Central memory CD4-positive, alpha-beta T cell (primary cell): ENCODE measurements around the gene DLGAP1.
A peak's percentile ranks its signal among the peaks of the same experiment; 100 is the strongest.
"Not testable (repeated sequence)": the region's sequence is repeated elsewhere in the genome, so short reads cannot be mapped to it uniquely, and the experiment has no call there.

Source experiments
- DNase-seq: peaks from one replicate; pipeline ENCODE4 v3.0.0; 2022

The DLGAP1 gene

DNA sequence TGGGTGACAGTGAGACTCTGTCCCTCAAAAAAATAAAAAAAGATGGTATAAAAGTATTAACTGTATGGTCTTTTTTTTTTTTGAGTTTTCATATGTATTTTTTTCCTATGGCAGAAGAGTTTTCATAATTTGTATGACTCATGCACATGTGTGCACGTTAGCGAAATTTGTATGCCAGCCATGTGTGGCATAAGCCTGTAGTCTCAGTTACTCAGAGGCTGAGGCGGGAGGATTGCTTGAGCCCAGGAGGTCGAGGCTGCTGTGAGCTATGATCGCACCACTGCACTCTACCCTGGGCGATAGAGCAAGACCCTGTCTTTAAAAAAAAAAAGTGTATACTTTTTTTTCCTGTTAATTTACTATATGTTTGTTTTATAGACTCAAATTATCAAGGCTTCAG lies 844.3 kb downstream of the DLGAP1 start:
- DNase-seq: no peak

DNA sequence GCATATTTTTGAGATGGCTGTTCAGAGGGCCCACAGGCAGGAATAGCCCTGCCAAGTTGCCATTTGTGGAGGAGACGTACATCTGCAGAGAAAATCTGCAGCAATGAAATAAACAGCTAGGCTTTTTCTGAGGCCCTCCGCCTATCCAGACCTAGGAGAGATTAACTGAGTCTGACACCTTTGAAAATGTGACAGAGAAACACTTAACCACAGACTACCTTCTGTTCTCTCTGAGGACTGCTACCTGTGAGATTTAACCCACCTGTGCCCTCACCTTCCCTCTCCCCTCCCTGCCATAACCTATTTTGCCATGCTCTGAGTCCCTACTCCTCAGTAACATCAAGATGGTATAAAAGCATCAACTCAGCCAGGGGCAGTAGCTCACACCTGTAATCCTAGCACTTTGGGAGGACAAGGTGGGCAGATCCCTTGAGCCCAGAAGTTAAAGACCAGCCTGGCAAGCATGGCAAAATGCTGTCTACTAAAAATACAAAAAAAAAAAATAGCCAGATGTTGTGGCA lies 844.9 kb downstream of the DLGAP1 start:
- DNase-seq: no peak

DNA sequence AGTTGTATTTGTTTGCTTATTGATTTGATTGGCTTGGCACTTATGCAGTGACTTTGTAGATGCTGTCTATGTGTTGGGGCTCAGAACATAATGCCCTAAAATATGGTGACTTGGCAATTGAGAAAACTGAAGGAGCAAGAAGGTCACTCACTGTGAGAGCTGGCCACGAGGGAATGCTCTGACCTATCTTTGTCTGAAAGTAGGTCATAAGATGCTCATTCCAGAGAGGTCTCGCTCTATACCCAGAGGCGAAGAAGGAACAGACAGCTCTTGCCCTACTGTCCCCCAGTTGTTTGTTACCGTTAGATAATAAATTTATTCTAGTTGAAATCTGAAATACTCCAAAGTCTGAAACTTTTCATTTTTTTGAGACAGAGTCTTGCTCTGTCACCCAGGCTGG lies 846.6 kb downstream of the DLGAP1 start:
- DNase-seq: no peak

DNA sequence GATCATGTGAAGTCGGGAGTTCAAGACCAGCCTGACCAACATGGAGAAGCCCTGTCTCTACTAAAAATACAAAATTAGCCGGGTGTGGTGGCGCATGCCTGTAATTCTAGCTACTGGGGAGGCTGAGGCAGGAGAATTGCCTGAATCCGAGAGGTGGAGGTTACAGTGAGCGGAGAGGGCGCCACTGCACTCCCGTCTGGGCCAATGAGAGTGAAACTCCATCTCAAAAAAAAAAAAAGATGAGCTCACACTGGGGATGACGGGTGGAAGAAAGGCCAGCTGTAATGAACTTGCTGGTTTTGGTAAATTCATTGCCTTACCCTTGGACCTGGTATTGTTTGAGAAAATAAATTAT lies 847.0 kb downstream of the DLGAP1 start:
- not testable (repeated sequence) for DNase-seq

DNA sequence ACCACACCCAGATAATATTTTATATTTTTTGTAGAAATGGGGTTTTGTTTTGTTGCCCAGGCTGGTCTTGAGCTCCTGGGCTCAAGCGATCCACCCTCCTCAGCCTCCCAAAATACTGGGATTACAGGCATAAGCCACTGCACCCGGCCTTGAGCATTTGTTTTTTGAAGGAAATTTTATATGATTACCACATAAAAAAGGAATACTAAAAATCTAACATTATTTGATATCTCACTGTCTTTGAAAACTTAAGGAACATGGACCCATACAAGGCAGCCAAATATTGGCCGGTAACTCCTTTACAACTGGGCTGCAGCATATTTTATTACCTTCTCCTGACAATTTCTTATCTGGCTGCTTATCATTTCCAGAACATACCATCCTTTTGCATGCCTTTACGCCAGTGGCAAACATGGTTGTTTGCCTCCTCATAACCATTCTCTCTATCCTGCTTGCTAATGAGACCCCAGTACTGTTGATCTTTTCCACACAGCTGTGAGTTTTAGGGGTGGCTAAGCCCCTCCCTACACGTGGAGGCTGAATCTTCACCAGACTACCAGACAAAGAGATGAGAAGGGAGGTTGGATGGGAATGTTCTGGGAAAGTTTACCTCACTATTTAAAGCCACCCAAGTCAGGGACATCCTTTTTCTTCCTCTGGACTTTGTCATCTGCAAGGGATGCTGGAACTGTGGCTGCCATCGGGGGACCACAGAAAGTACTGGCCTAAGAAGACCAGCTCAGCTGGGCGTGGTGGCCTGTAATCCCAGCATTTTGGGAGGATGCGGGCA lies 847.6 kb downstream of the DLGAP1 start:
- no peak for DNase-seq

DNA sequence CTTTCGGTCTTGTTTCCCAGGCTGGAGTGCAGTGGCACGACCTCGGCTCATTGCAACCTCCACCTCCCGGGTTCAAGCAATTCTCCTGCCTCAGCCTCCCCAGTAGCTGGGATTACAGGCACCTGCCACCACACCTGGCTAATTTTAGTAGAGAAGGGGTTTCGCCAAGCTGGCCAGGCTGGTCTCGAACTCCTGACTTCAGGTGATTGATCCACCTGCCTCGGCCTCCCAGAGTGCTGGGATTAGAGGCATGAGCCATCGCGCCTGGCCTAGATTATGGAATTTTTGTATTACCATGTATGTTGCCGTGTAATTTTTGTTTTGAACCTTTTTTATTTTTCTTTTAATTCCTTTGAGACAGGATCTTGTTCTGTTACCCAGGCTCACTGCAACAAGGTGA lies 848.2 kb downstream of the DLGAP1 start:
- not testable (repeated sequence) for DNase-seq

DNA sequence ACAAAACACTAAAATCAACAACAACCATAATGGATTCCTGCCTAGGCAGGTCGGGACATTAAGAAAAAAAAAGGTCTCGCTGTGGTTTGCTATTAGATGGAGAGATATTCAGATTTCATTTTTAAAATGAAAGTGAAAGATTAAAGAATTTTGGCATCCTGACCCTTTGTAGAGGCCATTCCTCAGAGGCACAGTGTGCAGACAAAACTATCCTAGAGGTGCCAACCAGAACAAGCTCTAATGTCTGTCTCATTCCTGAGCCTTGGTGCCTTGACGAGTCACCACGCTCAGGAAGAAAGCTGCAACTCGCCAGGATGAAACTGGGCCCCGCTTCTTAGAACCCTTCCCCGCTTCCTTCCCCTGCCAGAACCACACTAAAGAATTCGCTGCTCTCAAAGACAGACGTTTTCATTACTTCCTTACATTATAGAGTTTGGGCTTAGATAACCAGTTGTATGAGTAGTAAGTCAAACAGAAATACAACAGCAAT lies 849.1 kb downstream of the DLGAP1 start:
- peak; percentile 62 for DNase-seq

DNA sequence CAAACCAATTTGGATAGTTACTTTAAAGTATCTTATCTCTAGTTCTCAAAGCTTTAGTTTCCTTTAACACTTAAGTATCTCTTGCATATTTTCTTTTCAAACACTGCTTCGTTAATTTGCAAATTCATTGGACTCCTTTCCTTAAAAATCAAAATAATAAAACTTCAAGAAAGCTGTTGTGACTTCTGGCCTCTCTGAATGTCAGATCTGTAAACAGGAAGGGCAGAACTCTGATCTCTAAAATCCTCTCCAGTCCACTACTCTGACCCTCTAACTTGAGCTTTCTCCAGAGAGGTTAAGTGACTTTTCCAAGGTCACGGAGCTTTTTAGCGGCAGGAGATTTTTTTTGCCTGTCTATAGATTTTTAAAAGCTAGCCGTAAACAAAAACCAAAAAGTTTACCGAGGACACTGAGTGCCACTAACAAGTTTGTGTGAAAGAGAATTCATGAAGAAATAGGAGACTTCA lies 849.6 kb downstream of the DLGAP1 start:
- no peak for DNase-seq

DNA sequence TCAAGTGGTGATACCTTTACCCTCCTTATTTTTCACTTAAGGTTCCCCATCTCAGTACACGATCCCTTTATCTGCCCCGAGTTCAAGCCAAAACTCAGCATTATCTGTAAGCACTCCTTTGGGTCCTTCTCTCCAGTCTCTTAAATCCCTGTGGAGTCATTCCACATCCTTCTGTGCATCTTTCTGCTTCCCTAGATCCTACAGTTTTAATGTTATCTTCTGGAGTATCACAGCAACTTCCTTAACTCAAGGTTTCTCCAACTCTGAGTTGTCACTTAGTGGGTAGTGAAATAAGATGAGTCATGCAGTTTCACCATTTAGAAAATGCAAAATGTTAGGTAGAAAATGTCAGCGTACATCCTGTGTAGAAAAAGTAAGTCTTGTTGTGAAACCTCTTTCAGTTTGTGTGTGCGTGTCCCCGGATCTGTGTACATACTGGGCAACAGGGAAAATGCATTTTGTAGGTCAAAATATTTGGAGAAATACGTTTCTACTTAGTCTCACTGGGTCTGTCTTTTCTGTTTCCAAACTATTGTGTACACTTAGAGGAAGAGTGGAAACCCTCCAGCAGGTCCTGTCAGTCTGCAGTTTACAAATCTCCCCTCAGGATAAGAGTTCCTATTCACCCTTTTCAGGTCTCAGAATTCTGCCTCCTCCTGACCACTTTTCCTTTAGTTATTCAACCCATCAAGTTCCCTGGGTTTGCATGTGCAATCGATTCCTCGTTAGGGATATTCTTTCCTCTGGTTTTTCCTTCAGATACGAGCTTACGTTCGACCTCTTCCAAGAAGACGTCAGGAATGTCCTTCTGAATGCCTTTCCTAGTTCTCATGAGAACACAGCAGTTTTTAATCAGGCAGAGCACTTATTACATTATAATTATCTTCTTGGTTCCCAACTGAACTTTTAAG lies 850.4 kb downstream of the DLGAP1 start:
- peak; percentile 52 for DNase-seq

DNA sequence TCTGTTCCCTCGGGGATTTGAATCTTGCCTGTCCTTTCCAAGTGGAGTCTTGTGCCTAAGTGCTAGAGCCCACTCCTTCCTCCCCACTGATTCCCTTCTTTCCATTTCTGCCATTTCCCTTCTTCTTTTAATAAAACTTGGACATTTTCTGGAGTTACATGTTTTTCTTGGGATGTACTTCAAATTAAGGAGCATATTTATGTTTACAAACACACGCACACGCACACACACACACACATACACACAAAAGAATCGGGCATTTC lies 850.9 kb downstream of the DLGAP1 start:
- DNase-seq: no peak

DNA sequence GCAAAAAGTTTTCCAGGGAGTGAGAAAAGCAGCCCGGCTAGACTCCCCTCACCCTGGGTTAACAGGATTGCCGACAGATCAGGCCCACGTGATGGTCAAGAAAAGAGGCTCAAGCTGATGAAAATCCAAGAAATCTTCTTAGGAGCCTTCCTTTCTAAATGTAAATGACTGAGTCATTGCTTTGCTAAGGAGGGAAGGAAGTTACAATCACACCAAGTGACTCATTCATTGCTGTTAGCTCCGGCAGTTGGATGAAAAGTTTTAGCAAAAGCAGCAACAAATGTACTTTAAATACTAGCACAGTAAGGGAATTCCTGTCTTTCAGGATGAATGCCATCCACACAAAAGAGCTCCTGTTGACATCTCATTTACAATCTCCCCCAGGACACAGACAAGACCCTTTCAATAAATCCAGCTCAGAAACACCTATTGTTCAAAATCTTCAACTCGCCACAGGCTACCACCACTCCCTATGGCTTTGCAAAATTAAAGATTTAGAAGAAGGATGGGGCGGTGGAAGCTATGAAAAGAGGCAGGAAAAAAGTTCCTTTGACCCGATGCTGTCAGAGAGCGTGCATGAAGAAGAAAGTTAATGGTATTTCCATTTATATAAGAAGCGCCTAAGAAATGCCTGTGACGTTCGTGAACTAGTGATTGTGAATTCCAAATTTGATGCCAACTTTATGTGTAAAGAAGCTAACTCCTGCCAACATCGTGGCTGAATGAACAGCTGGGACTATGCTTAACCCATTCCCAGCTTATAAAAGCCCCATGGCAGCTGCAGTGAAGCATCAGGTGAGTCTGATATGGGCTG lies 851.5 kb downstream of the DLGAP1 start:
- DNase-seq: no peak

DNA sequence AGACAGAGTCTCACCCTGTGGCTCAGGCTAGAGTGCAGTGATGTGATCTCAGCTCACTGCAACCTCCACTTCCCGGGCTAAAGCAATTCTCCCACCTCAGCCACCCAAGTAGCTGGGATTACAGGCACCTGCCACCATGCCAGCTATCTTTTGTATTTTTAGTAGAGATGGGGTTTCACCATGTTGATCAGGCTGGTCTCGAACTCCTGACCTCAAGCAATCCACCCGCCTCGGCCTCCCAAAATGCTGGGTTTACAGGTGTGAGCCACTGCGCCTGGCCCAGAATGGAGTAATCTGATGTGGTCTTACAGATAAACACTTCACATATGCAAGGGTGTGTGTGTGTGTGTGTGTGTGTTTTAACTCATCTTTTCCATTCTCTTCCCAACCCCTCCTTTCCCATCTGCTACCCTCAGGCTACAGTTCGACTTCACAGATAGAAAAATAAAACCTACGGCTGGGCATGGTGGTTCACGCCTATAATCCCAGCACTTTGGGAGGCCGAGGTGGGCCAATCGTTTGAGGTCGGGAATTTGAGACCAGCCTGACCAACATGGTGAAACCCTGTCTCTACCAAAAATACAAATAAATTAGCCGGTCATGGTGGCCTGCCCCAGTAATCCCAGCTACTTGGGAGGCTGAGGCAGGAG lies 853.9 kb downstream of the DLGAP1 start:
- not testable (repeated sequence) for DNase-seq

DNA sequence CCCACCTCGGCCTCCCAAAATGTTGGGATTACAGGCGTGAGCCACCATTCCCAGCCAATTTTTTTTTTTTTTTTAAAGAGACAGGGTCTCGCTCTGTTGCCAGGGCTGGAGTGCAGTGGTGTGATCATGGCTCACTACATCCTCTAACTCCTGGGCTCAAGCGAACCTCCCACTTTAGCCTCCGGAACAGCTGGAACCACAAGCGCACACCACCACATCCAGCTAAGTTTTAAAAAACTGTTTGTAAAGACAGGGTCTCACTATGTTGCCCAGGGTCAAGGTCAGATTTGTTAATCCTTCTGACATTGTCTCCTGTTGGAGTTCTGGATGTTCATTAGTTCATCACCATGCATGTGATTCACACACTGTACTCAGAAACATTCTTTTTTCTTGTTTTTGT lies 855.2 kb downstream of the DLGAP1 start:
- DNase-seq: no peak

DNA sequence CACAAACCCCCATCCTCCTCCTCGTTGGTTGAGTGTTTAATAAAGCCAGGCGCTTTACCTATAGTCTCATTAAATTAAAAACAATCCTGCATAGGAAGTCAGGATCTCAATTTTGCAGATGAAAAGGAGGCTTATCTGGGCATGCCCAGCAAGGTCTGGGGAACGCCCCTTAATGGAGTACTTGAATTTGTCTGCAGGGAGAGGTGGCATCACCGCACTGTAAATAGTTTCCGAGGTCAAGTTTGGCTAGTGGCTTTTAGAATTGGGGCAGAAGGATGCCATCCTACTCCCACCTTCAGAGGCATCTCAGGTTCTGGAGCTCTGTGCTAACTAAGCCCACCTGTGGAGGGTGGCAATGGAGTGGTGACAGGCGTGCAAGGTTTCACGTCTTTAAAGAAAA lies 855.9 kb downstream of the DLGAP1 start:
- no peak for DNase-seq

DNA sequence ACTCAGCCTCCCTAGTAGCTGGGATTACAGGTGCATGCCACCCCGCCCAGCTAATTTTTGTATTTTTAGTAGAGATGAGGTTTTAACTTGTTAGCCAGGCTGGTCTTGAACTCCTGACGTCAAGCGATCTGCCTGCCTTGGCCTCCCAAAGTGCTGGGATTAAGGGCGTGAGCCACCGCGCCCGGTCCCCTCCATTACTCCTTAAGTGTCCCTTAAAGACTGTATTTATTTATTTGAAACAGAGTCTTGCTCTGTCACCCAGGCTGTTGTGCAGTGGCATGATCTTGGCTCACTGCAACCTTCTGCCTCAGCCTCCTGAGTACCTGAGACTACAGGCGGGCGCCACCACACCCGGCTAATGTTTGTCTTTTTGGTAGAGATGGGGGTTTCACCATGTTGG lies 856.5 kb downstream of the DLGAP1 start:
- no peak for DNase-seq

DNA sequence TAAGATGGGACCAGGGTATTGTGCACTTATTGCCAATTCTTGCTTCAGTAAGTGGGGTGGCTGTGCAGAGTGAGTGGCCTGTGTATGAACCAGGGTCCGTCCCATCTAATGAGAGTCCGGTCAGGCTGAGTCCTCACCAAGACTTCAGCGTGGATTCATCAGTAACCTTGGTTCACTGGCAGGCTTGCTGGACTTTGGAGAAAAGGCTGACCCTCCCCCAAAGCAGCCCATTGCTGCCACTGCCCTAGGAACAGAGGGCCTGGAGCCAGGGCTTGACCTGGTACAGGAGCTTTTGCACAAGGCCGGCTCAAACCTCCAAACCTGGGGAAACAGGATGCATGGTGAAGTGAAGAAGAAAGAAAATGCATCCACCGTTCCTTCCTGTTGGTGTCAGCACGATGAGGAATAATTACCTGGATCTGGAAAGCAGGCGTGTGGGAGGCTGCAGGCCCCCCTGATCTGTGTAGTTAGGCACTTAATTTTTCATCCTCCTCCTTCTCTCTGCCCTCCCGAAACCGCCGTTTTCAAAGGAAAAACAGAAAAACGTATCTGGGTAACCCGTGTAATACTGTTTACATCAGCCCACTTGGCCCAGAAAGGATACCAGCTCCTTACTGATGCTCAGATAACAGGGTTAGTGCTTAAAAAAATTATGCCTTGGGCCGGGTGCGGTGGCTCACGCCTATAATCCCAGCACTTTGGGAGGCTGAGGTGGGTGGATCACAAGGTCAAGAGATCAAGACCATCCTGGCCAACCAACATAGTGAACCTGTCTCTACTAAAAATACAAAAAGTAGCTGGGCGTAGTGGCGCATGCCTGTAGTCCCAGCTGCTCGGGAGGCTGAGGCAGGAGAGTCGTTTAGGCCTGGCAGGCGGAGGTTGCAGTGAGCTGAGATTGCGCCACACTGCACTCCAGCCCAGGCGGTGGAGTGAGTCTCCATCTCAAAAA lies 857.4 kb downstream of the DLGAP1 start:
- DNase-seq: no peak

DNA sequence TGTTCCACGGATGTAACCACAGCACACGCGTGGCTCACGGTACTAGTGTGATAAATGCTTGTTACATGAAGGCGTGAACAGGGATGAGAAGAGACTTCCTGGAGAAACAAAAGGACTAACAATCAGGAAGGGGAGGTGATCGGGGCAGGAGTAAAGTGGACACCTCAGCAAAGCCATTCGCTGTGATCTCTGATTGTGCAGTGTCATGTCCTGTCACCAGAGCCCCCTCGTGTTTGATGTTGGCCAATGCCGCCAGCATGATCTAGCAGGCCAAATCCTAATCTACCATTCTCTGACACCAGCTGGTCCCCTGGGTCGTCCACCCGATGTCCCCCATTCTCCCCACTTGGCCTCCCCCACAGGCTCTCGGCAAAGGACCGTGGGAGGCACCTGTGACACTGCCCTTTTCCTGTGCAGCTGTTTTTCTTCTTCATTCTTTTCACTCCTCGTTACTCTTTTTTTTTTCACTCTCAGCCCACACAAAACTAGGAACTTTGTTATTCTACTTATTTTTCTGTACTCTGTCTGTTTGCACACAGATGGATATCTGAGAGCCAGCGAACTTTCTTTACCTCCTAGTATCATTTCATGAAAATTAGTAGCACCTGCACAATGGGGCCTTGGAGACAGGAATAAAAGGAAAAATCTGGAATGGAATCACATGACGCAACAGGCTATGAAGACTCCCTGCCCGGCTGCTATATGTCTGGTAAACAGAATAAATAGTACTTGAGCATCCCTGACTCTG lies 858.3 kb downstream of the DLGAP1 start:
- DNase-seq: peak; percentile 22

DNA sequence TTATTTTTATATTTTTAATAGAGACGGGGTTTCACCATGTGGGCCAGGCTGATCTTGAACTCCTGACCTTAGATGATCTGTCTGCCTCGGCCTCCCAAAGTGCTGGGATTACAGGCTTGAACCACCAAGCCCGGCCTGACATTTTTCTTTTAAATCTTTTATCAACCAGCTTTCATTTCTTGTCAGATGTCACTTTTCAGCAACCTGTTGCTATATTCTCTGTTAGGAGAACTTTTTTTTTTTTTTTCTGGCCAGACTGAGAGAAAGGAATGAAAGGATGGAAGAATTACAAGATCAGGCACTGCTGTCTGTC lies 858.8 kb downstream of the DLGAP1 start:
- no peak for DNase-seq

DNA sequence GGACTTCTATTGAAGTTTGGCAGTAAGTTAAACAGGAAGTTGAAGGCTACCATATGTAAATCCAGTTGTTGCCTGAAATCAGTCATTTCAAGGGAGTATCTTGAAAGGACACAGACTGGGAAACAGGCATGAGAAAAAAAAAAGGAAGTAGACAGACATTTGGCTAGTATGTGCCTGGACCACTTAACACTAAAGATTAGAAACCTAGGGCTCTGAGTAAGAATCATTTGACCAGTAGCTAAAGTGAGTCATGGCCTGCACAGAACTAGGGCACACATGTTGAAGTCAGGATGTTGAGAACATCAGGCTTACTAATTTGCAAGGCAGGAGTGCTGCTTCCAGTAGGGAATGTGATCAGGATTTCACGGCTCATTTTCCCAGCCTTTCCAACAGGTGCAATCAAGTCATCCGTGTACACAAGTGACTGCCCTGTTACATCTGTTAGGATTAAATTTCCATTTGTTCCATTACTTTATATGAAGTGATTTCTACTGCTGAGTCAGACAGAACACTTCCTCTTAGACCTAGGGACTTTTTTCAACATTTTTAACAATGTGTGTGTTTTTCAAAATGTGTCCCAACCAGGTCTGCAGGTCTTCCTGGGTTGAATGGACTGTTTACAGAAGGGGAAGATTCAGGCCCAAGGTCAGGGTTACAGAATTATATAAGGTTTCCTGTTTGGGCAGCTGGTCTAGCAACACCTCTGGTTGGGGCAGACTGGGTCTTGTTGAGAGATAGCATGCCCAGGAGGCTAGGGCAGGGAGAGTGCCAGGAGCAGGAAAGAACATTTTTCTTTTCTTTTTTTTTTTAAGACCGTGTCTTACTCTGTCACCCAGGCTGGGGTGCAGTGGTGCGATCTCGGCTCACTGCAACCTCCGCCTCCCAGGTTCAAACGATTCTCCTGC lies 859.5 kb downstream of the DLGAP1 start:
- DNase-seq: peak; percentile 27
